HepG2 (cell line): ENCODE measurements around the gene BICRAL. TPM values are rescaled to one million over a fixed set of nuclear protein-coding genes. Genes with fewer than 3 reads are reported as not detected.

Experiments used
- FOXK2 ChIP-seq: fragments of 450-650 bp; IDR thresholded peaks from 2 replicates; pipeline ENCODE4 v1.6.1; 2016
- FOXP1 ChIP-seq, 2 experiments: fragments of 450-650 bp in 1 of 2; IDR thresholded peaks; 2 replicates each; pipeline ENCODE4 v1.6.1; 2017 to 2018; ENCODE audit warnings: antibody characterized with exemption in 1 of 2
- HOXA5 ChIP-seq: sonication (generic); formaldehyde crosslinking; IDR thresholded peaks from 2 replicates; pipeline ENCODE4 v1.4.0; 2020; ENCODE audit warnings: missing genetic modification reagents
- MNT ChIP-seq: fragments of 450-650 bp; IDR thresholded peaks from 2 replicates; pipeline ENCODE4 v1.6.1; 2016
- NFAT5 ChIP-seq: sonication (generic); formaldehyde crosslinking; IDR thresholded peaks from 2 replicates; pipeline ENCODE4 v1.4.0; 2020; ENCODE audit warnings: missing genetic modification reagents
- NFYB ChIP-seq: sonication (generic); formaldehyde crosslinking; IDR thresholded peaks from 2 replicates; pipeline ENCODE4 v1.4.0; 2020; ENCODE audit warnings: missing genetic modification reagents
- RERE ChIP-seq: IDR thresholded peaks from 2 replicates; pipeline ENCODE4 v1.6.1; 2016; ENCODE audit warnings: low read depth, missing genetic modification reagents, missing compliant biosample characterization
- TEF ChIP-seq: sonication (generic); formaldehyde crosslinking; IDR thresholded peaks from 2 replicates; pipeline ENCODE4 v1.5.0; 2020; ENCODE audit warnings: missing genetic modification reagents
- ZBED4 ChIP-seq: sonication (generic); formaldehyde crosslinking; IDR thresholded peaks from 2 replicates; pipeline ENCODE4 v1.4.0; 2020; ENCODE audit warnings: missing genetic modification reagents, borderline replicate concordance
- ZBTB21 ChIP-seq: sonication (generic); formaldehyde crosslinking; IDR thresholded peaks from 2 replicates; pipeline ENCODE4 v1.4.0; 2020; ENCODE audit warnings: missing genetic modification reagents
- ZFP37 ChIP-seq: sonication (generic); formaldehyde crosslinking; IDR thresholded peaks from 2 replicates; pipeline ENCODE4 v1.4.0; 2020; ENCODE audit warnings: missing genetic modification reagents, borderline replicate concordance
- ZNF263 ChIP-seq: sonication (generic); formaldehyde crosslinking; IDR thresholded peaks from 2 replicates; pipeline ENCODE4 v1.4.0; 2020; ENCODE audit warnings: missing genetic modification reagents
- polyA plus RNA-seq, 8 experiments: library from polyadenylated mRNA; depleted of rRNA in 3 of 8; stranded (reverse) in 7 of 8; unstranded in 1 of 8; fragments of >200 nt; fragmentation: Illumina TruSeq in 4 of 8; extraction: Trizol in 4 of 8; gene quantifications; 2 replicates each; pipeline versions ENCODE4 v1.2.1 to v1.2.3, GENCODE V29; 2011 to 2016; ENCODE audit warnings: low read depth in 4 of 8, missing spikeins in 1 of 8, mixed read lengths in 1 of 8; ENCODE audit not compliant: insufficient read depth in 1 of 8
- total RNA-seq, 5 experiments: library from RNA; depleted of rRNA; stranded (reverse); fragments of >200 nt; fragmentation: Illumina TruSeq; extraction: Trizol; gene quantifications; 2 replicates each; pipeline ENCODE4 v1.2.3, GENCODE V29; 2016; ENCODE audit warnings: low read depth in 1 of 5

Gene BICRAL
- total and polyA plus RNA-seq, 2 of the 13 experiments (the other 11 are each of a cell fraction or from before 2014, with no cell fraction given), result 5.0 to 13.5 TPM

- TF ChIP-seq RERE (CRISPR knock-in tag), result no peak
- peak; percentile 83 for TF ChIP-seq HOXA5 (CRISPR knock-in tag)
- no peak for TF ChIP-seq MNT
- TF ChIP-seq ZFP37 (CRISPR knock-in tag), result no peak; the same call in 1 of the 2 replicates
- TF ChIP-seq NFYB, result peak; percentile 6; the same call in 1 of the 2 replicates
- no peak for TF ChIP-seq ZBED4 (CRISPR knock-in tag)
- no peak for TF ChIP-seq ZBTB21
- TF ChIP-seq FOXK2, result no peak
- peak; percentile 25; the same call in 1 of the 2 replicates for TF ChIP-seq ZNF263 (CRISPR knock-in tag)
- no peak for TF ChIP-seq FOXP1 (IDR thresholded peaks at IDR 0.05)
- TF ChIP-seq FOXP1 (CRISPR knock-in tag; IDR thresholded peaks at IDR 0.05), result no peak
- TF ChIP-seq TEF, result peak; percentile 85
- TF ChIP-seq NFAT5 (CRISPR knock-in tag), result peak; percentile 76; the same call in 1 of the 2 replicates
Measured at GRCh38 chr6:42783177-42783875, 1.5 kb downstream of the BICRAL start (continued).
